MCF 10A (cell line): ENCODE results near the gene MYL10. TPM values are rescaled to one million over a fixed set of nuclear protein-coding genes. Genes with fewer than 3 reads are reported as not detected.
"Not testable (repeated sequence)": the region's sequence is repeated elsewhere in the genome, so short reads cannot be mapped to it uniquely, and the experiment has no call there.

Experiments used
- BruUV-seq: library from RNA; stranded (reverse); fragments of 400-500 nt; replicated peaks from 2 replicates; lab custom pipeline; 2021; lab: Mats Ljungman, UMichigan
- CTCF ChIA-PET: fragments of 300-600 bp; sonication (Branson Sonifier 250); formaldehyde crosslinking; extraction: SDS; loops from one replicate; lab custom pipeline; 2021; ENCODE audit warnings: antibody characterized with exemption, inconsistent platforms; lab: Yijun Ruan, JAX
- POLR2A ChIA-PET: fragments of 300-600, 350-650 bp; sonication (Branson Sonifier 250); formaldehyde crosslinking; extraction: SDS; loops from one replicate; lab custom pipeline; 2020; ENCODE audit warnings: antibody characterized with exemption, inconsistent platforms; lab: Yijun Ruan, JAX
- DNase-seq: peaks from one replicate; pipeline ENCODE4 v3.0.0-alpha.2; 2018; ENCODE audit not compliant: unreplicated experiment
- H3K27ac Mint-ChIP-seq: one replicate; pipeline ENCODE4 v1.8.0; 2022; ENCODE audit warnings: mild to moderate bottlenecking, low read depth, mixed read lengths; ENCODE audit not compliant: unreplicated experiment
- H3K27me3 Mint-ChIP-seq: one replicate; pipeline ENCODE4 v1.8.0; 2022; ENCODE audit warnings: mixed read lengths; ENCODE audit not compliant: insufficient read depth, unreplicated experiment
- H3K36me3 Mint-ChIP-seq: one replicate; pipeline ENCODE4 v1.8.0; 2022; ENCODE audit warnings: mild to moderate bottlenecking, moderate library complexity, mixed read lengths; ENCODE audit not compliant: insufficient read depth, unreplicated experiment
- H3K4me1 Mint-ChIP-seq: one replicate; pipeline ENCODE4 v1.8.0; 2022; ENCODE audit warnings: mixed read lengths; ENCODE audit not compliant: insufficient read depth, unreplicated experiment
- H3K4me3 Mint-ChIP-seq: one replicate; pipeline ENCODE4 v1.8.0; 2022; ENCODE audit warnings: mild to moderate bottlenecking, moderate library complexity, mixed read lengths; ENCODE audit not compliant: unreplicated experiment
- H3K9me3 Mint-ChIP-seq: one replicate; pipeline ENCODE4 v1.8.0; 2022; ENCODE audit warnings: mixed read lengths; ENCODE audit not compliant: unreplicated experiment
- CTCF ChIP-seq: fragments of 200-600 bp; IDR thresholded peaks from one replicate; pipeline ENCODE4 v1.8.0; 2022; ENCODE audit warnings: antibody characterized with exemption, mild to moderate bottlenecking; ENCODE audit not compliant: unreplicated experiment
- intact Hi-C: fragments of 100-400 bp; cut with micrococcal nuclease; formaldehyde crosslinking; loops from 2 replicates; pipeline ENCODE4 v1.14.1; 2022
- total RNA-seq: library from RNA; stranded (reverse); gene quantifications from 2 replicates; pipeline ENCODE4 v1.2.3, GENCODE V29; 2022

MYL10 gene
- total RNA-seq, 1 experiment from 2014 or later: not detected

DNA sequence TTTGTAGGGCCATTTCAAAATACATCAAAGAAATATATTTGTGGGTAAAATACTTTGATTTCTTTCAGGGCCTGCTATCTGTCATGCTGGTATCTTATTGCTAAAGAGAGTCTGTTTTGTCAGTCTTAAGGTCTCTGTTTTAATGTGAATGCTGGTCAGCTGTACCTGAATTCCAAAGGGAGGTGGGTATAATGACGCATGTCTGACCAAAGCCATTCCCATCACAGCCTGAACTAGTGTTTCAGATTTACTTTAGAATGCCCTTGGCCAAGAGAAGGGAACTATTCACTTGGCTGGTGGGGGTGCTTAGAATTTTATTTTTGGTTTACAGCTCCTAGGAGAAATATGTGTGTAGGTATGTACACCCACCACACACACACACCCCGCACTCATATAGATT is 30.6 kb upstream of the MYL10 start:
- intact Hi-C loops: no loop called here
- Mint-ChIP-seq H3K27me3 (peaks cover 30% of the 10 kb centered on the region), H3K27ac (no peak overlapping the region), H3K9me3 (peaks cover 6% of the 10 kb centered on the region), H3K4me3 (no peak overlapping the region), H3K36me3 (no peaks in the 10 kb centered on the region), H3K4me1 (no peaks in the 10 kb centered on the region)
- DNase-seq: no peak
- no TSS peak for BruUV-seq
- POLR2A ChIA-PET: no interaction called here
- TF ChIP-seq CTCF: no peak
- CTCF ChIA-PET: no interaction called here

DNA sequence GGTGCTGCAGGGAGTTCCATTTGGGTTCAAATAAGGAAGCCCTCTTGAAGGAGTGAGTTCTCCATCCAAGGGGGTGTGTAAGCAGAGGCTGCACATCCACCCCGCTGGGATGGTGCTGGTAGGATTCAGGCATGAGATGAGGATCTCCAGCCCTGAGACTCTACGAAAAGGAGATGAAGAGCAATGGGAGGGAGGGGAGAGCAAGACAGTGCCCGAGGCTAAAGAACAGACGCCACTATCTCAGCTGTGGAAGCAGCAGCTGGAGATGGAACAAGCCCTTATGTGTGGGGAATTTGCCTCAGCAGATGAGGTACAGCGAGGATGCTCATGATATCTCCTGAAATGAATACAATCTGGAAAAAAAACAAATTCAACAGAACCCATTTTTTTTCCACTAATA is 28.1 kb upstream of the MYL10 start:
- TF ChIP-seq CTCF: no peak
- BruUV-seq: no TSS peak
- Mint-ChIP-seq H3K27me3 (peaks cover 49% of the 10 kb centered on the region), H3K4me1 (no peaks in the 10 kb centered on the region), H3K27ac (no peak overlapping the region), H3K36me3 (no peaks in the 10 kb centered on the region), H3K4me3 (no peak overlapping the region), H3K9me3 (no peaks in the 10 kb centered on the region)
- no peak for DNase-seq
- intact Hi-C loops: no loop called here
- POLR2A ChIA-PET: no interaction called here
- CTCF ChIA-PET: interaction anchor here (0.6 to 1.1 kb wide), 3 partner anchors 57 to 225 kb away, joined by 3 to 4 read pairs (median 4); no protein-coding TSS in a partner anchor

DNA sequence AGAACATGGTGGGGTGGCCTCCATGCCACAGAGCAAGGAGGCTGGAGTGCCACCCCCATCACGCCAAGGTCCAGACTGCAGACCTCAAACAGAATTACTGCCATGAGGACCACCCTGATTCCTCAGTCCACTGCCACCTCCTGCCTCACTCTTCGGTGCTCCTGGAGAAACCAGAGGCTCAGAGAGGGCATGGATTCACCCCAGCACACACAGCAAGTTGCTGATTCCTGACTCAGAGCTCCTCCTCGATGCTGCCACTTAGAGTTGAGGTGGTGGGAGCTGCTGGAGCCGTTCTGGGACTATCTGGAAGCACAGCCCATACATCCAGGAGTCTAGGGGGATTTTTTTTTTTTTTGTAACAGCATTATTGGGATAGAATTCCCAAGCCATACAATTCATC is 22.0 kb upstream of the MYL10 start:
- POLR2A ChIA-PET: interaction anchor here (0.7 kb wide), 1 partner anchor 18 kb away, joined by 4 read pairs; no protein-coding TSS in a partner anchor
- peaks cover 40% of the 10 kb centered on the region for H3K27me3 Mint-ChIP-seq
- no peaks in the 10 kb centered on the region for H3K4me1 Mint-ChIP-seq
- no peak for TF ChIP-seq CTCF
- no peak overlapping the region for H3K4me3 Mint-ChIP-seq
- no peaks in the 10 kb centered on the region for H3K9me3 Mint-ChIP-seq
- no TSS peak for BruUV-seq
- CTCF ChIA-PET: interaction anchor here (0.5 kb wide), 1 partner anchor 586 kb away, joined by 3 read pairs; no protein-coding TSS in a partner anchor
- intact Hi-C loops: no loop called here
- no peaks in the 10 kb centered on the region for H3K36me3 Mint-ChIP-seq
- H3K27ac Mint-ChIP-seq: no peak overlapping the region
- DNase-seq: no peak

- Mint-ChIP-seq H3K27ac (no peak overlapping the region), H3K9me3 (no peaks in the 10 kb centered on the region), H3K27me3 (peaks cover 35% of the 10 kb centered on the region), H3K36me3 (no peaks in the 10 kb centered on the region), H3K4me1 (no peaks in the 10 kb centered on the region), H3K4me3 (no peak overlapping the region)
- no TSS peak for BruUV-seq
- no peak for TF ChIP-seq CTCF
- intact Hi-C loops: no loop called here
- CTCF ChIA-PET: interaction anchor here (0.6 kb wide), 2 partner anchors 10 to 501 kb away, joined by 3 read pairs; no protein-coding TSS in a partner anchor
- POLR2A ChIA-PET: no interaction called here
- DNase-seq: no peak
These were observed 21.5 kb upstream of the MYL10 start for GRCh38 chr7:101650579-101651081.

GRCh38 chr7:101647876-101648275 is 18.8 kb upstream of the MYL10 start:
- POLR2A ChIA-PET, H3K4me3 Mint-ChIP-seq, intact Hi-C loops, H3K4me1 Mint-ChIP-seq, H3K27ac Mint-ChIP-seq, H3K9me3 Mint-ChIP-seq, DNase-seq, H3K36me3 Mint-ChIP-seq, BruUV-seq: not testable (repeated sequence)
- CTCF ChIA-PET: interaction anchor here (0.7 kb wide), 1 partner anchor 16 kb away, joined by 4 read pairs; no protein-coding TSS in a partner anchor
- peaks cover 14% of the 10 kb centered on the region for H3K27me3 Mint-ChIP-seq
